HEK293 (cell line): ENCODE data around the gene PHLDB1.
A peak's percentile ranks its signal among the peaks of the same experiment; 100 is the strongest.

ENCODE experiments used
- CTCF ChIA-PET: fragments of 350-600 bp; formaldehyde crosslinking; extraction: SDS; loops from one replicate; lab custom pipeline; 2021; ENCODE audit warnings: antibody characterized with exemption; lab: Yijun Ruan, JAX
- POLR2A ChIA-PET: fragments of 300-600 bp; formaldehyde crosslinking; extraction: SDS; loops from one replicate; lab custom pipeline; 2020; ENCODE audit warnings: antibody characterized with exemption, inconsistent platforms; lab: Yijun Ruan, JAX
- H3K27ac ChIP-seq: fragments of 200-500 bp; sonication (Bioruptor generic); 2 replicates; pipeline ENCODE4 v1.5.1; 2014; ENCODE audit warnings: low read depth, low read length, control low read depth, inconsistent platforms; ENCODE audit errors: extremely low read depth
- H3K36me3 ChIP-seq, 2 experiments: fragments of 200-500 bp in 1 of 2; sonication (Bioruptor generic) in 1 of 2; 1 replicate in 1 of 2; 2 replicates in 1 of 2; pipeline ENCODE4 v1.5.1; 2014 to 2017; ENCODE audit warnings: inconsistent platforms in 2 of 2, low read length in 2 of 2; ENCODE audit not compliant: control insufficient read depth in 2 of 2, insufficient read depth in 1 of 2
- H3K4me1 ChIP-seq: fragments of 200-500 bp; sonication (Bioruptor generic); 2 replicates; pipeline ENCODE4 v1.5.1; 2014; ENCODE audit warnings: mild to moderate bottlenecking, low read length, inconsistent platforms; ENCODE audit not compliant: control insufficient read depth, insufficient read depth
- H3K4me3 ChIP-seq: 2 replicates; pipeline ENCODE4 v1.5.1; 2011; ENCODE audit warnings: low read depth, mild to moderate bottlenecking, control low read depth, low read length, moderate library complexity
- H3K9me3 ChIP-seq: fragments of 200-500 bp; sonication (Bioruptor generic); 2 replicates; pipeline ENCODE4 v1.5.1; 2014; ENCODE audit warnings: low read depth, low read length, inconsistent platforms; ENCODE audit not compliant: control insufficient read depth, insufficient read depth
- GFI1B ChIP-seq: fragments of 450-650 bp; formaldehyde crosslinking; IDR thresholded peaks from 2 replicates; pipeline ENCODE4 v1.5.1; 2016; ENCODE audit warnings: missing biosample characterization, missing genetic modification characterization
- HOXA7 ChIP-seq: sonication (generic); formaldehyde crosslinking; IDR thresholded peaks from 2 replicates; pipeline ENCODE4 v1.8.1; 2022; ENCODE audit warnings: missing genetic modification reagents, borderline replicate concordance
- MZF1 ChIP-seq: fragments of 450-650 bp; formaldehyde crosslinking; IDR thresholded peaks from 2 replicates; pipeline ENCODE4 v1.5.1; 2017; ENCODE audit warnings: missing biosample characterization, missing genetic modification characterization, borderline replicate concordance
- PRDM1 ChIP-seq: fragments of 450-650 bp; formaldehyde crosslinking; IDR thresholded peaks from 2 replicates; pipeline ENCODE4; 2016; ENCODE audit warnings: missing biosample characterization, missing genetic modification characterization
- PRDM10 ChIP-seq: fragments of 450-650 bp; formaldehyde crosslinking; IDR thresholded peaks from 2 replicates; pipeline ENCODE4 v1.5.1; 2016; ENCODE audit warnings: missing biosample characterization, missing genetic modification characterization
- REPIN1 ChIP-seq: fragments of 450-650 bp; formaldehyde crosslinking; IDR thresholded peaks from 2 replicates; pipeline ENCODE4 v1.5.1; 2017; ENCODE audit warnings: missing biosample characterization, missing genetic modification characterization, low read depth
- SALL2 ChIP-seq: fragments of 450-650 bp; formaldehyde crosslinking; IDR thresholded peaks from 2 replicates; pipeline ENCODE4 v1.5.0; 2017; ENCODE audit warnings: missing biosample characterization, mild to moderate bottlenecking, missing genetic modification characterization, borderline replicate concordance
- SP2 ChIP-seq: fragments of 450-650 bp; formaldehyde crosslinking; IDR thresholded peaks from 2 replicates; pipeline ENCODE4 v1.5.1; 2016; ENCODE audit warnings: missing biosample characterization, missing genetic modification characterization
- TRIM28 ChIP-seq: IDR thresholded peaks from 2 replicates; pipeline ENCODE4 v1.6.1; 2011; ENCODE audit warnings: low read length, control low read depth, borderline replicate concordance
- YY1 ChIP-seq: fragments of 450-650 bp; formaldehyde crosslinking; IDR thresholded peaks from 2 replicates; pipeline ENCODE4 v1.5.1; 2018; ENCODE audit warnings: missing biosample characterization, missing genetic modification characterization
- YY2 ChIP-seq: fragments of 450-650 bp; formaldehyde crosslinking; IDR thresholded peaks from 2 replicates; pipeline ENCODE4 v1.5.1; 2016; ENCODE audit warnings: missing biosample characterization, missing genetic modification characterization
- ZBTB6 ChIP-seq: fragments of 450-650 bp; formaldehyde crosslinking; IDR thresholded peaks from 2 replicates; pipeline ENCODE4 v1.5.1; 2017; ENCODE audit warnings: missing biosample characterization, missing genetic modification characterization
- ZEB2 ChIP-seq: fragments of 450-650 bp; formaldehyde crosslinking; IDR thresholded peaks from 2 replicates; pipeline ENCODE4 v1.5.1; 2016; ENCODE audit warnings: missing biosample characterization, missing genetic modification characterization
- ZNF121 ChIP-seq: fragments of 450-650 bp; formaldehyde crosslinking; IDR thresholded peaks from 2 replicates; pipeline ENCODE4 v1.5.1; 2016; ENCODE audit warnings: missing biosample characterization, missing genetic modification characterization
- ZNF16 ChIP-seq: fragments of 450-650 bp; formaldehyde crosslinking; IDR thresholded peaks from 2 replicates; pipeline ENCODE4 v1.5.1; 2016; ENCODE audit warnings: low read depth, missing biosample characterization, missing genetic modification characterization
- ZNF274 ChIP-seq, 2 experiments: fragments of 200-500 bp in 1 of 2; fragments of 450-650 bp in 1 of 2; sonication (Bioruptor generic) in 1 of 2; formaldehyde crosslinking in 1 of 2; IDR thresholded peaks; 2 replicates each; pipeline versions ENCODE4 v1.5.1 to v1.6.1; 2014 to 2016; ENCODE audit warnings: borderline replicate concordance in 1 of 2, inconsistent platforms in 1 of 2, low read length in 1 of 2, missing biosample characterization in 1 of 2, missing genetic modification characterization in 1 of 2
- ZNF324 ChIP-seq: fragments of 450-650 bp; formaldehyde crosslinking; IDR thresholded peaks from 2 replicates; pipeline ENCODE4 v1.5.1; 2016; ENCODE audit warnings: missing biosample characterization, missing genetic modification characterization
- ZNF37A ChIP-seq: fragments of 450-650 bp; IDR thresholded peaks from 2 replicates; pipeline ENCODE4 v1.5.1; 2018; ENCODE audit warnings: missing biosample characterization, missing genetic modification characterization
- ZNF501 ChIP-seq: fragments of 450-650 bp; formaldehyde crosslinking; IDR thresholded peaks from 2 replicates; pipeline ENCODE4 v1.5.1; 2016; ENCODE audit warnings: missing biosample characterization, missing genetic modification characterization
- ZNF521 ChIP-seq: fragments of 450-650 bp; formaldehyde crosslinking; IDR thresholded peaks from 2 replicates; pipeline ENCODE4 v1.5.1; 2017; ENCODE audit warnings: missing biosample characterization, mild to moderate bottlenecking, missing genetic modification characterization
- ZNF548 ChIP-seq: fragments of 450-650 bp; formaldehyde crosslinking; IDR thresholded peaks from 2 replicates; pipeline ENCODE4 v1.5.1; 2016; ENCODE audit warnings: missing biosample characterization, missing genetic modification characterization
- ZNF621 ChIP-seq: fragments of 450-650 bp; formaldehyde crosslinking; IDR thresholded peaks from 2 replicates; pipeline ENCODE4 v1.5.1; 2017; ENCODE audit warnings: missing biosample characterization, missing genetic modification characterization
- ZNF623 ChIP-seq: fragments of 450-650 bp; formaldehyde crosslinking; IDR thresholded peaks from 2 replicates; pipeline ENCODE4 v1.5.1; 2016; ENCODE audit warnings: missing biosample characterization, missing genetic modification characterization
- ZNF792 ChIP-seq: fragments of 450-650 bp; formaldehyde crosslinking; IDR thresholded peaks from 2 replicates; pipeline ENCODE4 v1.5.1; 2016; ENCODE audit warnings: missing biosample characterization, missing genetic modification characterization
- ZNF837 ChIP-seq: fragments of 450-650 bp; formaldehyde crosslinking; IDR thresholded peaks from 2 replicates; pipeline ENCODE4 v1.5.1; 2016; ENCODE audit warnings: missing biosample characterization, missing genetic modification characterization
- ZNF843 ChIP-seq: fragments of 450-650 bp; formaldehyde crosslinking; IDR thresholded peaks from 2 replicates; pipeline ENCODE4 v1.5.1; 2016; ENCODE audit warnings: missing biosample characterization, missing genetic modification characterization
- ZSCAN23 ChIP-seq: fragments of 450-650 bp; formaldehyde crosslinking; IDR thresholded peaks from 2 replicates; pipeline ENCODE4 v1.5.1; 2016; ENCODE audit warnings: missing biosample characterization, missing genetic modification characterization
- TF ChIP-seq, protein P1 (sequence below): fragments of 450-650 bp; formaldehyde crosslinking; IDR thresholded peaks from 2 replicates; pipeline ENCODE4 v1.5.1; 2016; ENCODE audit warnings: missing biosample characterization, missing genetic modification characterization

The PHLDB1 gene

GRCh38 chr11:118684187-118684586 is 76.8 kb downstream of the PHLDB1 start:
- Histone ChIP-seq H3K4me1 (no peaks in the 10 kb centered on the region), H3K9me3 (no peaks in the 10 kb centered on the region), H3K27ac (no peak overlapping the region), H3K36me3 (no peaks in the 10 kb centered on the region)
- CTCF ChIA-PET, result interaction anchor here (0.6 to 1.5 kb wide), 4 partner anchors 64 to 294 kb away, joined by 3 to 5 read pairs (median 3); no protein-coding TSS in a partner anchor
- TF ChIP-seq ZEB2 (tag by site-specific recombination) (no peak), ZNF843 (tag by site-specific recombination) (no peak), ZNF792 (tag by site-specific recombination) (no peak), ZNF274 (IDR thresholded peaks at IDR 0.05; ENCODE audit: low read length) (no peak), ZNF274 (tag by site-specific recombination; IDR thresholded peaks at IDR 0.05; ENCODE audit: borderline replicate concordance) (no peak), ZNF521 (tag by site-specific recombination) (no peak), YY2 (no peak), PRDM1 (tag by site-specific recombination) (peak; percentile 93), ZNF324 (tag by site-specific recombination) (no peak), ZNF837 (tag by site-specific recombination) (no peak), TRIM28 (no peak)
- TF ChIP-seq, protein P1, sequence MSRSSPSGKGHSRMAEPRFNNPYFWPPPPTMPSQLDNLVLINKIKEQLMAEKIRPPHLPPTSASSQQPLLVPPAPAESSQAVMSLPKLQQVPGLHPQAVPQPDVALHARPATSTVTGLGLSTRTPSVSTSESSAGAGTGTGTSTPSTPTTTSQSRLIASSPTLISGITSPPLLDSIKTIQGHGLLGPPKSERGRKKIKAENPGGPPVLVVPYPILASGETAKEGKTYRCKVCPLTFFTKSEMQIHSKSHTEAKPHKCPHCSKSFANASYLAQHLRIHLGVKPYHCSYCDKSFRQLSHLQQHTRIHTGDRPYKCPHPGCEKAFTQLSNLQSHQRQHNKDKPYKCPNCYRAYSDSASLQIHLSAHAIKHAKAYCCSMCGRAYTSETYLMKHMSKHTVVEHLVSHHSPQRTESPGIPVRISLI (tag by site-specific recombination), result 0 out of 2 replicates have a peak, but pooled peaks have one; percentile 21
- TF ChIP-seq, all 188 proteins: peak for 2
- POLR2A ChIA-PET, result no interaction called here
- H3K4me3 ChIP-seq, result no peak overlapping the region

- no peaks in the 10 kb centered on the region for H3K4me1 ChIP-seq
- no peak overlapping the region for H3K4me3 ChIP-seq
- ChIA-PET CTCF (interaction anchor here (0.5 to 3.4 kb wide), 6 partner anchors 10 to 652 kb away, joined by 3 to 17 read pairs (median 4); partner anchors contain the start of gene HINFP), POLR2A (interaction anchor here (0.8 kb wide), 1 partner anchor 23 kb away, joined by 3 read pairs; no protein-coding TSS in a partner anchor)
- no peaks in the 10 kb centered on the region for H3K9me3 ChIP-seq
- no peak overlapping the region for H3K27ac ChIP-seq
- H3K36me3 ChIP-seq, result no peaks in the 10 kb centered on the region
- TF ChIP-seq ZBTB6 (tag by site-specific recombination) (no peak), ZNF548 (tag by site-specific recombination) (no peak), YY1 (tag by site-specific recombination) (no peak), REPIN1 (tag by site-specific recombination) (no peak), HOXA7 (CRISPR knock-in tag) (no peak), ZNF37A (no peak), PRDM10 (no peak), SP2 (tag by site-specific recombination) (no peak), MZF1 (tag by site-specific recombination) (no peak), ZNF16 (tag by site-specific recombination) (no peak), ZNF621 (tag by site-specific recombination) (no peak), ZNF623 (tag by site-specific recombination) (no peak), ZNF121 (no peak), ZSCAN23 (tag by site-specific recombination) (no peak), ZNF501 (tag by site-specific recombination) (no peak), GFI1B (tag by site-specific recombination) (no peak), SALL2 (tag by site-specific recombination) (no peak)
- TF ChIP-seq, all 188 proteins: peak for 0
These were observed 80.5 kb downstream of the PHLDB1 start for GRCh38 chr11:118687906-118688305.
